Measurements from ENCODE around the gene APLNR.
"Not testable (repeated sequence)": the region's sequence is repeated elsewhere in the genome, so short reads cannot be mapped to it uniquely, and the experiment has no call there.

Gene APLNR

GRCh38 chr11:57237204-57237681 lies at the start of gene APLNR:
TSS of gene APLNR (minus strand) at chr11:57237250. CDS start at chr11:57237004, 246 bp downstream.
- DNase-seq (ENCODE audit: low read depth in 3 of 3) = no peak

DNA sequence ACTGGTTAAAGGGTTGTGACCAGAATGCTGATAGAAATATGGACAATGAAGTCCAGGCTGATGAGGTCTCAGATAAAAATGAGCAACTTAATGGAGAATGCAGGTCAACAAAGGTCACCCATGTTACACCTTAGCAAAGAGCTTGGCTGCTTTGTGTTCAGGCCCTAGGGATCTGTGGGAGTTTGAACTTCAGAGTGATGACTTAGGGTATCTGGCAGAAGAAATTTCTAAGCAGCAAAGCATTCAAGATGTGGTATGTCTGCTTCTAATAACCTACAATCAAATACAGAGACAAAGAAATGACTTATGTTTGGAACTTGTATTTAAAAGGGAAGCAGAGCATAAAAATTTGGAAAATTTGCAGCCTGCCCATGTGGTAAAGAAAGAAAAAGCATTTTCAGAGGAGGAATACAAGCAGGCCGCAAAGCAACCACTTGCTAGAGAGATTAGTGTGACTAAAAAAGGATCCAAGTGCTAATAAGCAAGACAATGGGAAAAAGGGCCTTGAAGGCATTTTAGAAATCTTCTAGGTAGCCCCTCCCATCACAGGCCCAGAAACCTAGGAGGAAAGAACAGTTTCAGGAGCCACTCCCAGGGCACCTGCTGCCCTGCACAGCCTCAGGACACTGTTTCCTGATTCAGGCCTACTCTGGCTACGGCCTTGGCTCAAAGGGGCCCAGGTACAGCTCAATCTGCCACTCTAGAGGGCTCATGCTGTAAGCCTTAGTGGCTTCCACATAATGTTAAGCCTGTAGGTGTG lies 46.4 kb upstream of the APLNR start:
- DNase-seq (ENCODE audit: low read depth in 3 of 3) = no peak

- DNase-seq (ENCODE audit: low read depth in 3 of 3) = not testable (repeated sequence)
Observed at GRCh38 chr11:57281546-57281945, 44.5 kb upstream of the APLNR start.

DNA sequence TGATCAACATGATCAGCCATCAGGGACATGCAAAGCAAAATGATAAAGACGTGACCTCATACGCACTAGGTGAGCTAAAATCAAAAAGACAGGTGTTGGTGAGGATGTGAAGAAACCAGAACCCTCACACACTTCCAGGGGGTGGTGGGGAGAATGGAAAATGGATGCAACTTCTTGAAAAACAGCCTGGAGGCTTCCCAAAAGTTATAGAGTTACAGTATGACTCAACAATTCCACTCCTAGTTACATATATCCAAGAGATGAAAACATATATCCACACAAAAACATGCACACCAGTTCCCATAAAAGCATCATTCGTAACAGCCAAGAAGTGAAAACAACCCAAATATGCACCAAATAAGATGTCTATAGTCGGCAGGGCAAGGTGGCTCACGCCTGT lies 42.1 kb upstream of the APLNR start:
- DNase-seq (ENCODE audit: low read depth in 3 of 3) = no peak

- DNase-seq (ENCODE audit: low read depth in 3 of 3) = no peak
Observed at GRCh38 chr11:57278721-57279095, 41.7 kb upstream of the APLNR start.

- DNase-seq (ENCODE audit: low read depth in 3 of 3) = peak in 2 of 3 donors; percentile 12 to 23
Observed at GRCh38 chr11:57277845-57278720, 41.0 kb upstream of the APLNR start.

DNA sequence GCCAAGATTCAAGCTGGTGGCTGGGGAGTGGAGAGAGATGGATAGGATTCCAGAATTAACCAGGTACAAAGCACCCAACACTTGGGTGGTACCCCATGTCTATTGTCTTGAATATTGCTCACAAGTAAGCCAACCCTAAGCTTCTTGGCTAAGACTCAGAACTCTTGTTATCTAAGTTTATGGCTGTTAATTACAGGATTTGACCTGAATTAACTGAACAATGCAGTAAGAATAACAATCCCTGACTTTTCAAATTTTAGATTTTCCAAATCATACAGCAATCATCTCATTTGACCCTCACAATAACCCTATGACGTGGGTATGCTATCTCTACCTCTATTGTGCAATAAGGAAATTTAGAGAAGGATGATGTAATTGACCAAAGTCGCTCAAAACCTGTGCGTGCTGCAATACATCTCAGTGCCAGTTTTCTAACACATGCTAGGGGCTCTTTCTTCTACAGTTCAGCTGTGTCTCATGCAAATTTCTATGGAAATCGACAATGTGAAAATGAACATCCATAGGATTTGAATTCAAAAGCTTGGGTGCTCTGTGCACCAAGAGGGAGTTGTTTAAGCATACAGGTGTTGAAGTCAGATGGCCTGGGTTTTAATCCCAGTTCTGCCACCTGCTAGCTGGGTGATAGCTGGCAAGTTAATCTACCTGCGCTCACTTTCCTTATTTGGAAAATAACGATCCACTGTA lies 40.1 kb upstream of the APLNR start:
- DNase-seq (ENCODE audit: low read depth in 3 of 3) = no peak

GRCh38 chr11:57276169-57276970 lies 39.3 kb upstream of the APLNR start:
- DNase-seq (ENCODE audit: low read depth in 3 of 3) = no peak

GRCh38 chr11:57275582-57275981 lies 38.5 kb upstream of the APLNR start:
- no peak for DNase-seq (ENCODE audit: low read depth in 3 of 3)

DNA sequence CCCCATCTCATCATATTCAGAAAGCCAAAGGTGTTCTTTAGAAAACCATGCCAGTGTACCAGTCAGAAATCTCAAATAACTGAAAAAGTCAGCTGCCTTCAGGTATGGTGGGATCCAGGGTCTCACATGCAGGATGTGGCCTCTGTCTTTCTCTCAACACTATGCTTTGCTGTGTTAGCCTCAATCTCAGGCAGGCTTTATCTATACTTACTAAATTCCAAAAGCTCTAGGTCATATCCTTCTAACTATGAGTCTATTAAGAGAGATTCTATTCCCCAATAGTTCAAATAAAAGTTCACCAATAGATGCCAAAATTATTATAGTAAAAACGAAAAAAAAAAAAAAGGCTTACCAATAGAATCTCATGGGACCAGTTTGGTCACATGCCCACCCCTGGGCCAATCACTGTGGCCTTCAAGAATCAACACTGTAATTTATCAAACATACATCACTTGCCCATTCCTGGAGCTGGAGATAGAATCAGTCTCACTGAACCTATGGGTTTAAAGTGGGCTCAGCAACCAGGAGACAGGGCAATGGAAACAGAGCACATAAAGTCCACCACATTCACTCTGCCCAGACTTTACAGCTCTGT lies 38.0 kb upstream of the APLNR start:
- DNase-seq (ENCODE audit: low read depth in 3 of 3) = no peak

- no peak for DNase-seq (ENCODE audit: low read depth in 3 of 3)
Observed at GRCh38 chr11:57273448-57274058, 36.5 kb upstream of the APLNR start.

DNA sequence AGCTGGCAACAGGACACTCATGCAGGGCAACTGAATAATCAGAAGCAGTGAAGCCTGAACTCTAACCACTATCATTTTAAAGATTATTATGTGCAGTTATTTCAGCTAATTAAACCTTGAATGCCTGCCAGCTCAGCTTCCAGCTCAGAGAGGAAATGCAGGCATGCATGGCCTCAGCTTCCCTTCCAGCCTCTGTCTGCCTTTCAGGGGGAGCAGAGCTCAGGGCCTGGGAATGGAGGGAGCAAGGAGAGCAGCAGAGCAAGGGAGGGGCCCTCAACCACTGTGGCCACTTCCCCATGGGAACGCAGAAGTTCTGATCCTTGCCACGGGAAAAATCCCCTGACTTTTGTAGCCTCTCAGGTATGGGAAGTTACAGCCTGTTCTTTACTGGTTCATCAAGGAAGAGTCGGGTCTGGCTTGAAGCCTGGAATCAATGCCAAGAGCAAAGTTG lies 32.5 kb upstream of the APLNR start:
- no peak for DNase-seq (ENCODE audit: low read depth in 3 of 3)

DNA sequence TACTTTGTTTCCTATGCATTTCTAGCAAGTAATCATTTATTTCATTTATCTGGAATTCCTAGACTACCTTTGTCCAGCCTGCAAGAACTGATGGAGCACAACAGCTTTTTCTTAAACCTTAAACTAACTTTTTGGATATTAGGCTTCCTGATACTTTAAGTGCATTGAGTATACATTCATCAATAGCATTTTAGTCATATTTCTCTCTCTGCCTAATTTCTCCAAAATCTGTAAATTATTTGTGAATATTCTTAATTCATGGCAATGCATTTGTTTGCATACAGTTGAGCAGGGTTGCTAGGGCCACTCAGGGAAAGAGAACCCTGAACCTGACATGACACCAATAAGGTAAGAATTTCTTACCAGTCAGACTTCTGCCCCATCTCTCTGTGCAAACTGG lies 29.1 kb upstream of the APLNR start:
- DNase-seq (ENCODE audit: low read depth in 3 of 3) = no peak

- DNase-seq (ENCODE audit: low read depth in 3 of 3) = no peak
Observed at GRCh38 chr11:57263351-57263750, 26.3 kb upstream of the APLNR start.

DNA sequence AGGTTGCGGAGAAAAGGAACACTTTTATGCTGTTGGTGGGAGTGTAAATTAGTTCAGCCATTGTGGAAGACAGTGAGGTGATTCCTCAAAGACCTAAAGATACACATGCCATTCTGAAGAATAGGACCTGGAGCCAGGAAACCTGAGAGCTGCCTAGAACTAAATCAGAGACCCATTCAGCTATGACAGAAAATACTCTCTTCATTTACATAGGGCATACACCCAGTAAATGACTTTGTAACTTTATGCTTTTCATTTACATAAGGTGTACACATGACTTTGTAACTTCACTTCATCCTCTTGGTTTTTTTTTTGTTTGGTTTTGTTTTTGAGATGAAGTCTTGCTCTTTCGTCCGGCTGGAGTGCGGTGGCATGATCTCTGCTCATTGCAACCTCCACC lies 25.1 kb upstream of the APLNR start:
- DNase-seq (ENCODE audit: low read depth in 3 of 3) = no peak

- no peak for DNase-seq (ENCODE audit: low read depth in 3 of 3)
Observed at GRCh38 chr11:57260937-57261783, 24.1 kb upstream of the APLNR start.

DNA sequence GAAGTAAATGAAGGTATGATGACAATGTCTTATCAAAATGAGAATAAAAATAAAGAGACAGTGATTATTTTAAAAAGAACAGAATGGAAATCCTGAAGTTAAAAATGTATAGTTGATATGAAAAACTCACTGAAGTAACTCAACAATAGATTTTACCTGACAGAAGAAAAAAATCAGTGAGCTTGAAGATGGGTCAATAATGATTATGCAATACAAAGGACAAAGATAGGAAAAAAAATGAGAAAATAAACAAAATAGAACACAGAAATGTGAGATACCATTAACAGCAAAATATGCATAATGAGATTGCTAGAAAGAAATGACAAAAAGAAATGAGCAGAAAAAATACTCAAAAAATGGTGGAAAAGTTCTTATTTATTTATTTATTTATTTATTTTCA lies 19.1 kb upstream of the APLNR start:
- DNase-seq (ENCODE audit: low read depth in 3 of 3) = no peak

DNA sequence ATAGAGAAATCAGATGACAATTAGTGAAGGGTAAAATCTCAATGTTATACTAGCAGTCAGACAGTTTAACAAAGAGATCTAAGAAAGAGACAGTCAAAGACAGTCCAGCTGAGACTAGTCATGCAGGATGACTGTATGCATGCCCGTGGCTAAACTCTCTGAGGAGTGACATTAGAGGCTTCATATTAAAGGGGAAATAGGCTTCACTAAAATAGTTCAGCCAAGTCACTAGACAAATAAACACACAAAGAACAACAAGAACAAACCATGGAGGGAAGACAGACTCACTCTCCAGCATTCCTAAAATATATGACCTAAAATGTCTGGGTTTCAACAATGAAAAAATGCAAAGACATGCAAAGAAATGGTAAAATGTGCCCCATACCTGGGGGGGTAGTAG lies 18.6 kb upstream of the APLNR start:
- DNase-seq (ENCODE audit: low read depth in 3 of 3) = no peak

- no peak for DNase-seq (ENCODE audit: low read depth in 3 of 3)
Observed at GRCh38 chr11:57254631-57255030, 17.6 kb upstream of the APLNR start.
